BLaER1 treated with 17β-estradiol and CSF1 and Interleukin-3, amounts not matched to agents 10 nM and 100 nM (cell line): ENCODE measurements around the gene ABCC11.

ENCODE experiments used
- H3K27ac ChIP-seq, 11 experiments: shearing (Covaris generic); formaldehyde crosslinking; 2 replicates each; pipeline ENCODE4 v1.8.1; 2022
- H3K27me3 ChIP-seq, 11 experiments: shearing (Covaris generic); formaldehyde crosslinking; 2 replicates each; pipeline ENCODE4 v1.8.1; 2022
- H3K36me3 ChIP-seq, 11 experiments: shearing (Covaris generic); formaldehyde crosslinking; 2 replicates each; pipeline ENCODE4 v1.8.1; 2022
- H3K4me1 ChIP-seq, 10 experiments: shearing (Covaris generic); formaldehyde crosslinking; 2 replicates each; pipeline ENCODE4 v1.8.1; 2022
- H3K4me2 ChIP-seq, 11 experiments: shearing (Covaris generic); formaldehyde crosslinking; 2 replicates each; pipeline ENCODE4 v1.8.1; 2022
- H3K4me3 ChIP-seq, 10 experiments: shearing (Covaris generic); formaldehyde crosslinking; 2 replicates each; pipeline ENCODE4 v1.8.1; 2022
- H3K9ac ChIP-seq, 11 experiments: shearing (Covaris generic); formaldehyde crosslinking; 2 replicates each; pipeline ENCODE4 v1.8.1; 2022
- H3K9me3 ChIP-seq, 11 experiments: shearing (Covaris generic); formaldehyde crosslinking; replicated peaks in 1 of 11; 2 replicates each; pipeline ENCODE4 v1.8.1; 2022
- H4K20me1 ChIP-seq, 11 experiments: shearing (Covaris generic); formaldehyde crosslinking; 2 replicates each; pipeline ENCODE4 v1.8.1; 2022
- Cebpa-rat ChIP-seq, 11 experiments: shearing (Covaris generic); IDR thresholded peaks; 2 replicates each; pipeline ENCODE4 v1.8.1; 2022

The ABCC11 gene

GRCh38 chr16:48236286-48236685 lies 11.1 kb downstream of the ABCC11 start:
- H3K36me3 ChIP-seq, result no peaks in the 10 kb centered on the region
- no peaks in the 10 kb centered on the region for H4K20me1 ChIP-seq
- TF ChIP-seq Cebpa-rat (IDR thresholded peaks at IDR 0.05), result no peak
- H3K9ac ChIP-seq, result no peak overlapping the region
- no peak overlapping the region for H3K4me2 ChIP-seq
- H3K9me3 ChIP-seq, result peaks cover 0 to 11% (median 6%) of the 10 kb centered on the region in 11 experiments; a peak in 10 of 22 replicates
- no peaks in the 10 kb centered on the region for H3K4me1 ChIP-seq
- no peak overlapping the region for H3K27ac ChIP-seq
- no peak overlapping the region for H3K4me3 ChIP-seq
- H3K27me3 ChIP-seq, result no peaks in the 10 kb centered on the region

- Histone ChIP-seq H3K4me2 (no peak overlapping the region), H4K20me1 (no peaks in the 10 kb centered on the region), H3K27ac (no peak overlapping the region), H3K4me3 (no peak overlapping the region), H3K9ac (no peak overlapping the region), H3K27me3 (no peaks in the 10 kb centered on the region), H3K36me3 (no peaks in the 10 kb centered on the region), H3K9me3 (peaks cover 0 to 7% (median 4%) of the 10 kb centered on the region in 11 experiments; a peak in 7 of 22 replicates), H3K4me1 (no peaks in the 10 kb centered on the region)
- TF ChIP-seq Cebpa-rat (IDR thresholded peaks at IDR 0.05), result no peak
Observed at GRCh38 chr16:48235556-48236136, 11.7 kb downstream of the ABCC11 start.

GRCh38 chr16:48235058-48235555 lies 12.2 kb downstream of the ABCC11 start:
- Histone ChIP-seq H3K27ac (no peak overlapping the region), H3K4me3 (no peak overlapping the region), H3K9ac (no peak overlapping the region), H3K27me3 (no peaks in the 10 kb centered on the region), H4K20me1 (no peaks in the 10 kb centered on the region), H3K4me1 (no peaks in the 10 kb centered on the region), H3K36me3 (no peaks in the 10 kb centered on the region), H3K9me3 (peaks cover 0 to 4% (median 0%) of the 10 kb centered on the region in 11 experiments; a peak in 6 of 22 replicates), H3K4me2 (no peak overlapping the region)
- TF ChIP-seq Cebpa-rat (IDR thresholded peaks at IDR 0.05), result no peak

GRCh38 chr16:48234630-48235029 lies 12.7 kb downstream of the ABCC11 start:
- H3K9me3 ChIP-seq, result no peaks in the 10 kb centered on the region
- no peak overlapping the region for H3K9ac ChIP-seq
- H3K27me3 ChIP-seq, result no peaks in the 10 kb centered on the region
- H4K20me1 ChIP-seq, result no peaks in the 10 kb centered on the region
- H3K4me3 ChIP-seq, result no peak overlapping the region
- H3K36me3 ChIP-seq, result no peaks in the 10 kb centered on the region
- H3K4me2 ChIP-seq, result no peak overlapping the region
- TF ChIP-seq Cebpa-rat (IDR thresholded peaks at IDR 0.05), result no peak
- H3K27ac ChIP-seq, result no peak overlapping the region
- no peaks in the 10 kb centered on the region for H3K4me1 ChIP-seq

- no peaks in the 10 kb centered on the region for H3K36me3 ChIP-seq
- H3K27me3 ChIP-seq, result no peaks in the 10 kb centered on the region
- no peak overlapping the region for H3K4me2 ChIP-seq
- H3K9me3 ChIP-seq, result no peaks in the 10 kb centered on the region
- no peaks in the 10 kb centered on the region for H3K4me1 ChIP-seq
- H3K27ac ChIP-seq, result no peak overlapping the region
- no peaks in the 10 kb centered on the region for H4K20me1 ChIP-seq
- H3K9ac ChIP-seq, result no peak overlapping the region
- no peak for TF ChIP-seq Cebpa-rat (IDR thresholded peaks at IDR 0.05)
- no peak overlapping the region for H3K4me3 ChIP-seq
Observed at GRCh38 chr16:48232493-48233040, 14.8 kb downstream of the ABCC11 start.

GRCh38 chr16:48231727-48232492 lies 15.4 kb downstream of the ABCC11 start:
- Histone ChIP-seq H3K4me2 (no peak overlapping the region), H3K27ac (no peak overlapping the region), H3K4me1 (no peaks in the 10 kb centered on the region), H3K27me3 (no peaks in the 10 kb centered on the region), H3K36me3 (no peaks in the 10 kb centered on the region), H4K20me1 (no peaks in the 10 kb centered on the region), H3K9ac (no peak overlapping the region), H3K9me3 (no peaks in the 10 kb centered on the region), H3K4me3 (no peak overlapping the region)
- TF ChIP-seq Cebpa-rat (IDR thresholded peaks at IDR 0.05), result no peak

GRCh38 chr16:48225456-48225855 lies 21.9 kb downstream of the ABCC11 start:
- no peaks in the 10 kb centered on the region for H3K9me3 ChIP-seq
- no peaks in the 10 kb centered on the region for H3K36me3 ChIP-seq
- H3K27me3 ChIP-seq, result no peaks in the 10 kb centered on the region
- H4K20me1 ChIP-seq, result no peaks in the 10 kb centered on the region
- H3K27ac ChIP-seq, result no peak overlapping the region
- TF ChIP-seq Cebpa-rat (IDR thresholded peaks at IDR 0.05), result no peak
- no peak overlapping the region for H3K4me3 ChIP-seq
- no peaks in the 10 kb centered on the region for H3K4me1 ChIP-seq
- no peak overlapping the region for H3K4me2 ChIP-seq
- no peak overlapping the region for H3K9ac ChIP-seq

GRCh38 chr16:48223490-48223889 lies 23.8 kb downstream of the ABCC11 start:
- TF ChIP-seq Cebpa-rat (IDR thresholded peaks at IDR 0.05), result no peak
- H3K4me2 ChIP-seq, result no peak overlapping the region
- no peaks in the 10 kb centered on the region; a peak in 1 of 22 replicates for H3K9me3 ChIP-seq
- no peaks in the 10 kb centered on the region for H3K27me3 ChIP-seq
- no peak overlapping the region for H3K9ac ChIP-seq
- H3K4me1 ChIP-seq, result no peaks in the 10 kb centered on the region
- no peak overlapping the region for H3K4me3 ChIP-seq
- no peaks in the 10 kb centered on the region for H4K20me1 ChIP-seq
- H3K36me3 ChIP-seq, result no peaks in the 10 kb centered on the region
- no peak overlapping the region for H3K27ac ChIP-seq

- H3K4me3 ChIP-seq, result no peak overlapping the region
- no peaks in the 10 kb centered on the region for H3K4me1 ChIP-seq
- TF ChIP-seq Cebpa-rat (IDR thresholded peaks at IDR 0.05), result no peak
- H3K27me3 ChIP-seq, result no peaks in the 10 kb centered on the region
- H3K9me3 ChIP-seq, result no peaks in the 10 kb centered on the region; a peak in 1 of 22 replicates
- H3K4me2 ChIP-seq, result no peak overlapping the region
- no peaks in the 10 kb centered on the region for H4K20me1 ChIP-seq
- H3K27ac ChIP-seq, result no peak overlapping the region
- no peak overlapping the region for H3K9ac ChIP-seq
- H3K36me3 ChIP-seq, result no peaks in the 10 kb centered on the region
Observed at GRCh38 chr16:48220891-48221290, 26.4 kb downstream of the ABCC11 start.
